ENCODE results near the gene KAZN.

GRCh38 chr1:15077384-15077783 is 478.9 kb downstream of the KAZN start:
- TF ChIP-seq CTCF (IDR thresholded peaks at IDR 0.05), result no peak
- no peak for TF ChIP-seq POLR2A (IDR thresholded peaks at IDR 0.05)
- no peak for TF ChIP-seq EP300 (IDR thresholded peaks at IDR 0.05)
